Stimulated activated CD4-positive, alpha-beta T cell treated with anti-CD3 and anti-CD28 coated beads, TNF-alpha, amount 100 ng/mL, for 4 hours (primary cell): ENCODE measurements around the gene SEC23A.
"Not testable (repeated sequence)": the region's sequence is repeated elsewhere in the genome, so short reads cannot be mapped to it uniquely, and the experiment has no call there.

ENCODE experiments used
- DNase-seq, 3 experiments: peaks; one replicate each; pipeline ENCODE4 v3.0.0-alpha.2; 2020; ENCODE audit warnings: low read depth in 3 of 3

Gene SEC23A

GRCh38 chr14:39102969-39103957 lies at the start of gene SEC23A:
Gene SEC23A, minus strand, starts transcription at chr14:39103235. Its CDS starts 7,117 bp downstream, at chr14:39096118.
- DNase-seq, result peak; percentile 62 to 71 (median 63)

- DNase-seq, result no peak
These were observed 42.4 kb upstream of the SEC23A start for GRCh38 chr14:39145266-39145966.

- not testable (repeated sequence) for DNase-seq
These were observed 40.2 kb upstream of the SEC23A start for GRCh38 chr14:39143226-39143625.

- DNase-seq, result not testable (repeated sequence)
These were observed 38.6 kb upstream of the SEC23A start for GRCh38 chr14:39141623-39142022.

- DNase-seq, result no peak
These were observed 37.1 kb upstream of the SEC23A start for GRCh38 chr14:39140170-39140569.

- DNase-seq, result no peak
These were observed 35.4 kb upstream of the SEC23A start for GRCh38 chr14:39138440-39138839.

- not testable (repeated sequence) for DNase-seq
These were observed 34.8 kb upstream of the SEC23A start for GRCh38 chr14:39137835-39138234.

- DNase-seq, result no peak
These were observed 19.5 kb upstream of the SEC23A start for GRCh38 chr14:39122330-39123138.

GRCh38 chr14:39114073-39114838 lies 11.2 kb upstream of the SEC23A start, which contains the start of gene GEMIN2:
Gene GEMIN2, plus strand, starts transcription at chr14:39114323. Its CDS starts 16 bp downstream, at chr14:39114339.
- peak; percentile 86 to 91 (median 90) for DNase-seq

GRCh38 chr14:39113685-39114072 lies 10.6 kb upstream of the SEC23A start:
- DNase-seq, result no peak

- no peak for DNase-seq
These were observed 7.1 kb upstream of the SEC23A start for GRCh38 chr14:39109893-39110715.

GRCh38 chr14:39108791-39109190 lies 5.8 kb upstream of the SEC23A start:
- no peak for DNase-seq

- no peak for DNase-seq
These were observed 4.6 kb upstream of the SEC23A start for GRCh38 chr14:39107591-39107996.

- not testable (repeated sequence) for DNase-seq
These were observed 1.2 kb upstream of the SEC23A start for GRCh38 chr14:39104078-39104801.

GRCh38 chr14:39102265-39102968 lies 618 bp downstream of the SEC23A start:
- DNase-seq, result no peak

GRCh38 chr14:39099748-39100147 lies 3.3 kb downstream of the SEC23A start:
- no peak for DNase-seq

- DNase-seq, result not testable (repeated sequence)
These were observed 3.8 kb downstream of the SEC23A start for GRCh38 chr14:39099215-39099614.

- DNase-seq, result no peak
These were observed 5.9 kb downstream of the SEC23A start for GRCh38 chr14:39097159-39097558.

GRCh38 chr14:39094515-39094914 lies 8.5 kb downstream of the SEC23A start:
- no peak for DNase-seq
